ENCODE data around the gene CACTIN.

GRCh38 chr19:3593156-3593555, 33.4 kb downstream of the CACTIN start:
- TF ChIP-seq CTCF (IDR thresholded peaks at IDR 0.05) (no peak), EP300 (IDR thresholded peaks at IDR 0.05) (no peak), POLR2AphosphoS5 (IDR thresholded peaks at IDR 0.05) (no peak)
